GM21786 (cell line): ENCODE results near the gene LRCH1.
A peak's percentile ranks its signal among the peaks of the same experiment; 100 is the strongest.

ENCODE experiments used
- ATAC-seq: cut with Tn5 transposase; IDR thresholded peaks from one replicate; pipeline ENCODE4 v1.9.1; 2021; ENCODE audit not compliant: unreplicated experiment

LRCH1 gene

DNA sequence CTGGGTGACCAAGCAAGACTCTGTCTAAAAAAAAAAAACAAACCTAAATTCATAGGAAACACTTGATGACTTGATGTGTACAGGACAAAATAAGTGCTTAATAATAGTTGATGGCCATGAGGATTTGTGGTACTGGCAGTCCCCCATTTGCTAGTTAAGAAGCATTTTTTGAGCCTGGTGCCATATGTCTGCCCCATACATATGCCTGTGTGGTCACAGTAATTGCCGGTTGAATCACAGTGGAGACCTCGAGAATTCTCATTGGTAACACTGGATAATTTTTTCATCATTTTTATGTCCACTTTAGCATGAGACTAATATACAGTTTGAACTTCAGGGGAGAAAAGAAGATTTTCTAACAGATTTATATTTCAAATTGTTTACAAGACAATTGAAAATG is 79.2 kb downstream of the LRCH1 start:
- no peak for ATAC-seq

DNA sequence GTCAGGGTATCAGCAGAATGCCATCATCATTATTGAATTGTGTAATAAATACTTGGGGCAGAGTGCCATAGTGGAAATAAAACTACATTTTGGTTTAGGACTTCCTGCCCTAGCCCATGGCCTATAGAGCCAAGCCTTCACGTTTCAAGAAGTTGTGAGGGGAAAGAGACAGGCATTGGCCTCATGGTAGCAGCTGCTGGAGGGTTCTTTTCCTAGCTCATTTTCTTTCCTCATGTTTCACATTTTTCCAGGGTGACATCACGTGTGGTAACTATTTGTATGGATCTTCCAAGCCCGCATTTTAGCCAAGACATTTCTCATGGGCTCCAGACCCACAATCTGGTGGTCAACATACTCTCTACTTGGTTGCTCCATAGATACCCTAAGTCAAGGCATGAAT is 80.4 kb downstream of the LRCH1 start:
- no peak for ATAC-seq

DNA sequence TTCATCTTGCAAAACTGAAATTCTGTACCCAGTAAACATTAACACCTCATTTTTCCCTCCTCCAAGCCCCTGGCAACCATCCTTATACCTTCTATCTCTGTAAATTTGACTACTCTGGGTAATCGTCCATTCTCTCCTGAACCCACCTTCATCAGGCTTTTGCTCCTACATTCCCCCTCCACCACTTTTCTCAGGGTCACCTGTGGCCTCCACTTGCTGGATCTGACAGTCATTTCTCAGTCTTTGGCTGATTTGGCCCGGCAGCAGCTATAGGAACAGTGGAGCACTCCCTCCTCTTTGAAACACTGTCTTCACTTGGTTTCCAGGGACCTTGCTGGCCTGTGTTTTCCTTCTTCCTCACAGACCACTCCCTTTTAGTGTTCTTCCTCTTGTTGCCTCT is 83.5 kb downstream of the LRCH1 start:
- ATAC-seq = no peak

DNA sequence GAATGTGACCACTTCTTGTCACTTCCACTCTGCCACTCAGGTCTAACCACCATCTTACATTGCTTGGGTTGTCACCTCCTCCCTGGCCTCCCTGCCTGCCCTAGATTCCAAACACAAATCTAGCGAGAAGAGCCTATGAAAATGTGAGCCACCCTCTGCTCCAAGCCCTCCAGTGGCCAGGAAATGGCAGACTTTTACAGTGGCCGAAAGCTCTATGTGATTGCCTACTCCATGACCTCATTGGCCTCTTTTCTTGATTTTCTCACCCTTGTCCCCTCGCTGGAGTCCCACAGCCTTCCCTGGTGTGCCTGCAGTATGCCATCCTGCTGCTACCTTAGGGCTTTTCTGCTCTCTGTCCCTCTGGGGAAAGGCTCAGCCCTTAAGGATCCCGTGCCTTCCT is 84.2 kb downstream of the LRCH1 start:
- no peak for ATAC-seq

DNA sequence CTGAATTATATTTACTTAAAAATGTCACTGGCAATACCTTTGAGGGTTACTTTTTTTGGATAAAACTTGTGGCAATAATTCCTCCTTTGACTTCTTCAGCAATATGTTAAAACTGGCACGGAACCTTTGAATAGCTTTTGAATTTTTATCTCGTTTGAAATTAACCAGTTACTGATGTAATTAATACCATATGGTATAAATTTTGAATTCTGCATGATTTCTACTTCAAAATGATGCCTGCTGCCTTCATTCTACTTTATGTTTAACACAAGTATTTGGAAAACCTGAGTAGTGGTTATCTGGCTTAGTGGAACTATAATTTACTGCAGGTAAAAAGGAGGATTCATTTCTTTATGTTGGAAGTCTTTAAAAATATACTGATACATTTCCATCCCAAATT is 85.3 kb downstream of the LRCH1 start:
- ATAC-seq = no peak

DNA sequence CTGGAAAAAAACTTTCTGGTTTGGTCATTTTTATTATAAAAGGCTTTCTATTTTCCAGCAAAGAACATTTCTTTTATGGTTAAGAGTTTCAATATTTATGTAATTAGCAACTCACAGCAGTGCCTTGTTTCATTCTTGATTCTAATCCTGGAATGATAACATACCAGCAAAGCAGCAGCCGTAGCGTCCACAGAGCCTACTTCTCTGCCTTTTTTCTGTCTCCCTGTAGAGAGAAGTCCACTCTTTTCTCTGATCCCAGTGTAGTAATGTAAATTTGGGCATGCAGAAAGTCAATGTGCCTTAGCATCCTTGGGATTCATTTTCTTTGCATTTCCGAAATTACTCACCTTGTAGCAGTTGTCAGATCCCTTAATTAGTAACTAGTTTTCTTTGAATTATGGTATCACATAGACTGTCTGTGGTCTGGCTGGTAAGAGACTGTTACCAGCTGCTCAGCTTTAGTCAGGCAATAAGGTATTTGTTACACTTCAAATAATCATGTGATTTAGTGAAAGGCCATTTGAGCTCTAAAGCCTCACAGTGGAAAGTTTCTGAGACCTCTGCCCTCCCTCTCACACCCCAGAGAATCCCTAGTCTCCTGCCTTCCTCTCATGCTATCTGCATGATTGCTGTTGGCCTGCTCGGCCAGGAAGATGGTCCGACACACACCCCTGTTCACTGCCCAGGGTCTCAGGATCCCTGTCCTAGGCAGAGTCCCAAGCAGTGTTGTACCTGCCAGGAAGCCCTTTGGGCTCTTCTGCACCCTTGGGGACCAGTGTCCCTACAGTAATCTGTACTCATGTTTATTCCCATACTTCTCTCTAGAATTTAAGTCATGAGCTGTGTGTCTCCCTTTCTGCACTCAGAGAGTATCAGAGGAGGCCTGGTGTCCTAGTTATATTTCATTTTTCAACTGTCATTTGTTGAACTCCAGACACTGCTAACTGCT is 86.3 kb downstream of the LRCH1 start:
- ATAC-seq = peak; percentile 90

DNA sequence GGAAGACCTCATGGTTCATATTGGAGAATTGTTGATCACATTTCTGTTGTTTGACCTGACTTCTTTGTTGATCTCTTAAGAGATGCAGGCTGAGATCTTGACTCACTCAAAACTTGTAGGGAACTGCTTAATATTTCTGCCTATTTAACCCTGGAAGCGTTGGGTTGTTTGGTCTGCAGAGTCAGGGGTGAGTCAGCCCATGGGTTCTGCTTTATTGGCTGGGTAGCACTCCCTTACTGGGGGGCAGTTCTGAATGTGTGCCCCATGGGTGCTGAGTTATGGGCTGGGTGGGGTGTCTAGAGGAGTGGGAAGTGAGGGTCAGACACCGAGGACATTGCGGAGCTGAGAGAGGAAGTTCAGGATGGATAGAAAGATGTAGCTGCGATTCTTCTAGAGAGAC is 87.9 kb downstream of the LRCH1 start:
- no peak for ATAC-seq

DNA sequence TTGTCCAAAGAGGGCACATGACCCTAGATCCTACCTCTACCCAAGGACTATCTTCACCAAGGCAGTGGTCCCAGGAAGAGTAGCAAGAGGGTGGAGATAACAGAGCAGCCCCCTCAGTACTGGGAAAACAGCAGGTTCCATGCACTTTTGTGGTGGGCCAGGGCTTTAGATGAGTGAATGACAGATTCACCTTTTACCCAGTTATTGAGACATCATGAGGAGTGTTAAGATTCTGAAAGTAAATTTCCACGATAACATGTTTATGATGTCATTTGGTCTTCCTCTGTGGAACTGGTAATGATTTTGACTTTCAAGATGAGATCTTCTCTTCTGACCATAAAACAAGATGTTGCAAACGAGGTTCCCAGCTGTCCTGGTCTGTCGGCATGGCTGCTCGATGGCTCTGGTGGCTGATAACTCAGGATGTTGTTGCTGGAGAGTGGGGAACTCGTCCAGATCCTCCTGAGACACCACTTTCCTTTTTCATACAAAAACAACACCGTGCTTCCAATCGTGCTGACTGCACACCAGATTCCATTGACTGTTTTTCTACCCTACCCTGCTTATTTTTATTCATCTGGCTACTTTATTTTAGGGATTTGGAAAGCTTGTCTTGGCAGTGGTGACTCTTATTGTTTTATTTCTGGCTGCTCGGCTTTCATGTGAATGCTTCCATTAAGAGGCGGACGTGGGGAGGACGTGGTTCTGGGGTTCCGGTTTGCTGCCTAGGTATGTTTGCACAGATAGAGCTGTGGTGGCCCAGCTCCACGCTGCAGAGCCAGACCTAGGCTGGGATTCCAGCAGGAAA is 88.5 kb downstream of the LRCH1 start:
- no peak for ATAC-seq

DNA sequence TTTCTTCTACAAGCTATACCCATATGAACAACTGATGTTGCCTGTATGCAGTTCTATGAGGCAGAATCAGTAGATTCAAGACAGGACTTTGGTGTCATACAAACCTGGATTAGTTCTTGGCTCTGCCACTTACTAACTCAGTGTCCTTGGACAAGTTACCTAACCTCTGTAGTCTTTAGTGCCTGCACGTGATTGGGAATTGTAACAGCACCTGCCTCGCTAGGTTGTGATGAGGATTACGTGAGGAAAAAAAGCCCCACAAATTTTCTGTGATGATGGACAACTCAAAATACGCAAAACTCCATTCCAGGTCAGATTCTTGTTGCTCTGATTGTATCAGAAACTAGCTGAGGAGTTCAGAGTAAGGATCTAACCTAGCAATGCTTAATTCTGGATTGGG is 89.3 kb downstream of the LRCH1 start:
- no peak for ATAC-seq

DNA sequence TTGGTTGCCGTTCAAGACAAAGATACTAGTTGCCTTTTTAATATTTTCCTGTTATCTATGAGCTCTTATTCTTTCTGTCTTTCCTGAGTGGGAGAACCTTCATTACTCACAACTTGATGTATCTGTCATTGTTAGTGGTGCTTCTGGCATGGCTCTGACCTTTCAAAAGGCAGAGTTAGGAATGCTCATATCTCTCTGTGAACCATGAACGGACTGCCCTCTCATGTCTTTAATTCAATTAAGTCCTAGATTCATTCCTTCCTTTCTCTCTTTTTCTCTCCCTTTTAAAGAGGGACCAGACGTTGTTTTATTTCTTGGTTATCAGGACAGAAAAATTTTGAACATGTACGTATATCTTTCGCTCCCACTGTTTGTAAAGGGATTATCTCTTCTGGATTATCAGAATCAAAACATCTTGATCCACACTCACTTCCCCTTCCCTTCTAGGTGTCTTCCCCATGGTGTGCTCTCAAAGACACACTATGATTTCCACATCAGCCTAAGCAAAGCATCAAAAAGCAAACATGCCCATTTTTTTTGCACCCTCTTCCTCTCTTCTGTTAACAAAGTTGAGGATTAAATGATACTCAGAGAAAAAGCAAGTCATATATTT is 90.3 kb downstream of the LRCH1 start:
- no peak for ATAC-seq

DNA sequence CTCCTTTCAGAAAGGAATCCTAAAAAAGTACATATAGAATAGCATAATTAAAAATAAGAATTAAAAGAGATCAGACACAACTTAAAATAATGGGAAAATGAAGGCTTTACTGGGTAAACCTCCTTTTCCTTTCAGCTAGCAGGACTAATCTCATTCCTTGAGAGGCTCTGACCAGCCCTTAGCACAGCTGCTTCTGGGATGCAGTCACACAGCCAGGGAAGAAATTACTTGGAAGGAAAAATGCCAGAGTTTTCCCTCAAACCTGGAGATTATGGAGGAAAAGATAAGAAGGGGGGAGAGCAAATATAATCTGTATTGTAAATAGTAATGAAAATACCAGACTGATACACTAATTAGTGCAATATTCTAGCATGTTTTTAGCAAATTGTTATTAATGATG is 91.8 kb downstream of the LRCH1 start:
- no peak for ATAC-seq

DNA sequence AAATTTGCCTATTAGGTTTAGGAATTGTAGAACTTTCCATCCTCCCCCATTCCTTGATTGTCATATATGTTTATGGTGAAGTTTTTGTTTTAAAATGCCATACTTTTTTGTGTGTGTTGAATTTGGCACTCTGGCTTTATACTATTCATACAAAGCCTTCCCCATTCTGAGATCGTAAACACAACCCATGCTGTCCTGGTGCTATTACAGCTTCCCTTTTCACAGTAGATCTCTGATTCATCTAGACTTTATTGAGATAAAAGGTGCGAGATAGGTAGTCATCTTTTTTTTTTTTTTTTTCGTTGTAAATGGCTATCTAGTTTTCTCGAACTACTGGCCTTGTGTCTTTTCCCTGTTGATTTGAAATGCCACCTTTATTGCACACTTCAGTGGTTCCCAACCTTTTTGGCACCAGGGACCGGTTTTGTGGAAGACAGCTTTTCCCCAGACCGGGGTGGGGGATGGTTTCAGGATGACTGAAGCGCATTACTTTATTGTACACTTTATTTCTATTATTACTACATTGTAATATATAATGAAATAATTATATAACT is 94.6 kb downstream of the LRCH1 start:
- ATAC-seq = no peak

DNA sequence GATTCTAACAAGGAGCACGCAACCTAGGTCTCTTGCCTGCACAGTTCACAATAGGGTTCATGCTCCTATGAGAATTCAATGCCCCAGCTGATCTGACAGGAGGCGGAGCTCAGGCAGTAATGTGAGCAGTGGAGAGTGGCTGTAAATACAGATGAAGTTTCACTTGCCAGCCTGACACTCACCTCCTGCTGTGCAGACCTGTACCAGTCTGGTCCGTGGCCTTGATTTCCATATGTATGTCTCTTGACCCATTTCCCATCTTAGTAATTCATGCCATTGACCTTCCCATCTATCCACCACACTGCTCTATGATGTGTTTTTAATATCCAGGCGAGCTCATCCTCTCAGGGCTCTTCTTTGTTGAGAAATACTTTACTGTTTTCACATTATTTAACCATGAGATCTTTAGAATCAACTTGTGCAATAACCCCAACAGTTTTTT is 95.2 kb downstream of the LRCH1 start:
- ATAC-seq = peak; percentile 89

DNA sequence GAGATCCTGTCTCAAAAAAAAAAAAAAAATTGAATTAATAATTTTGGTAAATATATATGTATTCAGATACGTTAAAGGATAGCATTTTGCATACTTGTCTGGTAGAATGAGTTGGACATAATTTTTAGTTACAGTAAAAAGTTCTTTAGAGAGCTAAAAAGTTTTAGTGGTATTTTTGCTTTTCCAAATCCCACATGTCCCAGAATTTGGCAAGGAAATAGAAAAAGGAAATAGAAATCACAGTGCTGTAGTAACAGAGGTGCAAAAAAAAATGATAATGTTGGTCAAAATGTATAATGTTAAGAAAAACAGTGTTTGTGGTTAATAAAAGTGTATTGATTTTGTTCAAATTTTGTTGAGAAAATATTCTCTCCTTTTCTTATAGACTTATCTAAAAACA is 96.8 kb downstream of the LRCH1 start:
- ATAC-seq = no peak

DNA sequence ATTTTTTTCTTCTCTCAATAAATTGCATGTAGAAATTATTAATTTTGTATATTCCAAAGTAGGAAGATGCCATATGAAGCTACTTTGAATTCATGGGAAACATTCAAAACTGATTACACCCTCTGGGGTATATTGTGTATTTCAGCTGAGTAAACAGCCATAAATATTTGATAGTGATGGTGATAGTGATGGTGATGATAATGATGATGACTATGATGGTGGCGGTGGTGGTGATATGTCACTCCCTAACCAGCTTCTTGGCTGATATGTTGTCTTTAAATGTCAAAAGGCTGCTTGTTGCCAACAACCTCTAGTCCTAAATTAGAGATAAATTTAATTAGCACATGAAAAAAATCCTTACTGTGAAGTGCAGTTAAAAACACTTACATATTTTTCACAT is 102.0 kb downstream of the LRCH1 start:
- ATAC-seq = no peak

DNA sequence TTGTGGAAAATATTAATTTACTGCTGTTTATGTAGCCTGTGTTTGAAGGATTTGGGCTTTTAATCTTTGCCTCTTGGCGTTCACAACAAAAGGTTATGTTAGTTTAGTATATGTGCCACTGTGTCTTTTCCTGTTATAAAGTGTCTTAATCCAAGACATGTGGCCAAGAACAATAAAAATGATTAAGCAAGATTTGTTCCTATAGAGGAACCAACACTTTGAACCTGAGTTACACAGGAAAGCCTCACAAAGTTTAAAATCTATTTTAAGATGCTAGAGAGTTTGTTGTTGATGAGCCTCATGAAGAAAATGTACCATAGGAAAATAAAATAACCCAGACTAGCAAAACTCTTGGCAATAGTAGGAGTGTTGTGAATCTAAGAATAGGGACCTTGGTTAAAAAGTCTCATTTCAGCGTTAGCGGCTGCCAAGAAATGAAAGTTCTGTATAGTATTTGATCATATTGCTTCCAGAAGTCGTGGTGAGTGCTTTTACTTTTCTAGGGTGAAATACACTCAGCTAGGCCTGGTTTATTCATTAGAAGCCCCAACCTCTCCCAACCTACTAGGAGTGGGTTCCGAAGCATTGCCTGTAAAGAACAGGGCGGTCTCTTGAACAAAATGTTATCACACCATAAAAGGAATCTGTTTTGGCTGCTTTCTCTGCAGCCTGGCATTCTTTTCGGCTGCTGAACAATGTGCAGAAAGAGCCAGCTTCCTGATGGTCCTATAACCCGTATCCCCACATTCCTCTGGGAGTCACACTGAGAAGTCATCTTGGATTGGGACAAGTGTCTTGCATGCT is 102.6 kb downstream of the LRCH1 start:
- no peak for ATAC-seq

DNA sequence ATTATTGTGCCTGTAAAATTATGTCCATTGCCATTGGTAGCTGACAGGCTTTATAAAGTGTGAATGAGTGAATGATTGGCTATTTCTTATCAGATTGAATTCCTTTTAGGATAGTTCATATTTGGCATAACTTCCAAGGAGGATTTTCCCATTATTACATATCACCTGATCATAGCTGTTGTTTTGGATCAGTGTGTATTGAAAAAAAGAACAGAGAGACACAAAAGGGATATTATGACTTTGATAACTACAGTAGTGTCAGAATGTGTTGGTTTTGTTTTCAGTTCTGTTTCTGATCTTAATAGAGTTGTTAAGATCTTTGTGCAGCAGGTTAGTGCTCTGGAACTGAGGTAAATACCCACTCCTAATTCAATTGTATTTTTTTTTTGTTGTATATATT is 103.8 kb downstream of the LRCH1 start:
- peak; percentile 86 for ATAC-seq

DNA sequence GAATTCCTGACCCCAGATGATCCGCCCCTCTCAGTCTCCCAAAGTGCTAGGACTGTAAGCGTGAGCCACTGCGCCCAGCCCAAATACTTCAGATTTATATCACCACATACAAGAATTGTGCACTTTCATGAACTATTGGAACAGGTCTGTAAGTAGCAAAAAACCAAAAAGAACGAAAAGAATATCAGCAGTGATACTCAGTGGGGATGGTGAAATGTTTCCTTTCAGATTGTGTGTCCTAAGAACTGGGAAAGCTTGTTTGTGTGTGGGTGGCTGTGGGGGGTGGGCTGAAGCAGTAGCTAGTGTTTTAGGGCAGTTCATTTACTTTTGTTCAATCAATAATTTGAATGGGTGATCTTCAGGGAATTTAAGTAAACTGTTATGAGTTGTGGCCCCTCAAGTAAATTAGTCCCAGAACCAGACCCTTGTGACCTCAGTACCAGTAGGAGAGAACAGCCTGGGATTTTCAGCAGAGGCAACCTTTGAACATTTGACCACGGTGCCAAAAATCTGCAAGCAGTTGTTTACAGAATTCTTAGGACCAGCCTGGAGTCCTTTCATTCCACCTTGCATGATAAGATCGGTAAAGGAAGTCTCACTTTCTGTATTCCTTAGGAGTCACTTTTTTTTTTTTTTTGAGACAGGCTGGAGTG is 106.6 kb downstream of the LRCH1 start:
- ATAC-seq = no peak

DNA sequence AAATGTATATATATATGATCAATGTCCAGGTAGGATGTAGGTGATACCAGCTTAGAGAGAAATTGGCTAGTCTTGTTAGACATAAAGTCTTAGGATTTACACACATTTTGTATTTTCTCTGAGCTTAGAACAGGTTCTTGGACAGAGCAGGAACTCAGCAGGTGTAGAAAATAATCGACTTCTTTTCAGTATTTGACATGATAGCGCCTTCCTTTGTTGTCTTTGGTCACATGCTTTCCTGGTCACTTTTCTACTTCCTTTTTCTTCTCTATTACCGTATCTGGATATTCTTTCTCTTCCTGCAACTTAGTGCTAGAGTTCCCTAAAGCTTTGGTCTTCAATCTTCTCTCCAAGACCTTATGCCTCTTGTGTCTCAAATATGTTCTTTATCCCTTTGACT is 107.4 kb downstream of the LRCH1 start:
- ATAC-seq = no peak

DNA sequence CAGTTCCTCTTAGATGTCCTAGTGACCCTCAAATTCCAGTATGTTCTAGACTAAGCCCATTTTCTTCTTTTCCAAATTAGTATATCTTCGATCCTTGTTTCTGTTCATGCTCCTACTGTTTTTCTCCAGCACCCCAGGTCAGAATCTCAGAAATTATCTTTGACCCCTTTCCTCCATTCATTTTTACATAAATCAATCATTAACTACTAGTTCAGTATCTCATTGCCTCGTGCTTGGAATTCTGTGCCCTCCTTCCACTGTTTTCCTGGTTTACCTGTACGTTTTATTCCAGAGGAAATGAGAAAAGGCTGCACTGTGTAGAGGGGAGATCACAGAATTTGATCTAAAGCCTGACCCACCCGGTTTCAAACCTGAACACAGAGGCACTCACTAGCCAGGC is 107.9 kb downstream of the LRCH1 start:
- ATAC-seq = no peak
